ENCODE data around the gene TRIM33. TPM values are rescaled to one million over a fixed set of nuclear protein-coding genes. Genes with fewer than 3 reads are reported as not detected.

TRIM33 gene
- total RNA-seq, 6 experiments from 2014 or later = 13.9 to 18.0 (median 15.0) TPM

GRCh38 chr1:114545796-114546195 is 34.8 kb upstream of the TRIM33 start:
- intact Hi-C loops (cut with DNase I) = no loop called here
- no peaks in the 10 kb centered on the region for H3K4me1 ChIP-seq
- TF ChIP-seq POLR2A (IDR thresholded peaks at IDR 0.05) (no peak), CTCF (IDR thresholded peaks at IDR 0.05) (no peak)
- whole genome bisulfite sequencing (ENCODE audit: insufficient coverage, low coverage, low lambda C conversion rate, missing lambda C conversion rate) = 95% methylated on average over 2 of the region's 2 CpGs
- no peak overlapping the region for H3K27ac ChIP-seq
- no peak overlapping the region for H3K4me3 ChIP-seq
- H3K27me3 ChIP-seq = no peaks in the 10 kb centered on the region
- H3K9me3 ChIP-seq = no peaks in the 10 kb centered on the region
- DNase-seq = no peak
- no peaks in the 10 kb centered on the region for H3K36me3 ChIP-seq
- no peak for ATAC-seq

- Histone ChIP-seq H3K27me3 (no peaks in the 10 kb centered on the region), H3K4me1 (no peaks in the 10 kb centered on the region), H3K27ac (no peak overlapping the region), H3K36me3 (no peaks in the 10 kb centered on the region), H3K4me3 (no peak overlapping the region), H3K9me3 (no peaks in the 10 kb centered on the region)
- ATAC-seq (no peak), DNase-seq (no peak)
- WGBS (ENCODE audit: insufficient coverage, low coverage, low lambda C conversion rate, missing lambda C conversion rate) = 71% methylated on average over 1 of the region's 1 CpG
- TF ChIP-seq CTCF (IDR thresholded peaks at IDR 0.05) (no peak), POLR2A (IDR thresholded peaks at IDR 0.05) (no peak)
- intact Hi-C loops (cut with DNase I) = no loop called here
Measured at GRCh38 chr1:114545315-114545714, 34.3 kb upstream of the TRIM33 start.

- no peak overlapping the region for H3K27ac ChIP-seq
- no peaks in the 10 kb centered on the region for H3K9me3 ChIP-seq
- H3K4me3 ChIP-seq = no peak overlapping the region
- H3K27me3 ChIP-seq = no peaks in the 10 kb centered on the region
- 47% methylated on average over 6 of the region's 6 CpGs for WGBS (ENCODE audit: insufficient coverage, low coverage, low lambda C conversion rate, missing lambda C conversion rate)
- intact Hi-C loops (cut with DNase I) = no loop called here
- TF ChIP-seq CTCF (IDR thresholded peaks at IDR 0.05) (no peak), POLR2A (IDR thresholded peaks at IDR 0.05) (no peak)
- DNase-seq (no peak), ATAC-seq (no peak)
- H3K36me3 ChIP-seq = no peaks in the 10 kb centered on the region
- no peaks in the 10 kb centered on the region for H3K4me1 ChIP-seq
Measured at GRCh38 chr1:114540821-114541220, 29.8 kb upstream of the TRIM33 start.

GRCh38 chr1:114540272-114540671 is 29.3 kb upstream of the TRIM33 start:
- no peak overlapping the region for H3K4me3 ChIP-seq
- H3K27ac ChIP-seq = no peak overlapping the region
- H3K4me1 ChIP-seq = no peaks in the 10 kb centered on the region
- no peaks in the 10 kb centered on the region for H3K27me3 ChIP-seq
- WGBS (ENCODE audit: insufficient coverage, low coverage, low lambda C conversion rate, missing lambda C conversion rate) = 23% methylated on average over 3 of the region's 3 CpGs
- DNase-seq = no peak
- H3K36me3 ChIP-seq = no peaks in the 10 kb centered on the region
- no peak for TF ChIP-seq CTCF (IDR thresholded peaks at IDR 0.05)
- no peak for TF ChIP-seq POLR2A (IDR thresholded peaks at IDR 0.05)
- intact Hi-C loops (cut with DNase I) = no loop called here
- no peak for ATAC-seq
- H3K9me3 ChIP-seq = no peaks in the 10 kb centered on the region

- no peak overlapping the region for H3K4me3 ChIP-seq
- intact Hi-C loops (cut with DNase I) = no loop called here
- TF ChIP-seq POLR2A (IDR thresholded peaks at IDR 0.05) (no peak), CTCF (IDR thresholded peaks at IDR 0.05) (no peak)
- no peaks in the 10 kb centered on the region for H3K4me1 ChIP-seq
- H3K27me3 ChIP-seq = no peaks in the 10 kb centered on the region
- no peak overlapping the region for H3K27ac ChIP-seq
- 70% methylated on average over 3 of the region's 7 CpGs for WGBS (ENCODE audit: insufficient coverage, low coverage, low lambda C conversion rate, missing lambda C conversion rate)
- no peaks in the 10 kb centered on the region for H3K36me3 ChIP-seq
- no peak for DNase-seq
- no peak for ATAC-seq
- no peaks in the 10 kb centered on the region for H3K9me3 ChIP-seq
Measured at GRCh38 chr1:114536043-114536442, 25.0 kb upstream of the TRIM33 start.
